HepG2 (cell line): ENCODE measurements around the gene TSC22D4. TPM values are rescaled to one million over a fixed set of nuclear protein-coding genes. Genes with fewer than 3 reads are reported as not detected.
A peak's percentile ranks its signal among the peaks of the same experiment; 100 is the strongest.

ENCODE experiments used
- ARID2 ChIP-seq: sonication (generic); formaldehyde crosslinking; IDR thresholded peaks from 2 replicates; pipeline ENCODE4 v1.8.1; 2022; ENCODE audit warnings: mild to moderate bottlenecking, missing genetic modification reagents, borderline replicate concordance
- DRAP1 ChIP-seq: IDR thresholded peaks from 2 replicates; pipeline ENCODE4 v1.6.1; 2016; ENCODE audit warnings: missing genetic modification reagents, missing compliant biosample characterization
- FOXK2 ChIP-seq: fragments of 450-650 bp; IDR thresholded peaks from 2 replicates; pipeline ENCODE4 v1.6.1; 2016
- HES4 ChIP-seq: sonication (generic); formaldehyde crosslinking; IDR thresholded peaks from 2 replicates; pipeline ENCODE4 v1.9.0; 2021; ENCODE audit warnings: mild to moderate bottlenecking, missing genetic modification reagents, borderline replicate concordance
- HNRNPH1 ChIP-seq: fragments of 200-400 bp; formaldehyde crosslinking; optimal IDR thresholded peaks from 2 replicates; pipeline ENCODE3; 2017; ENCODE audit warnings: mild to moderate bottlenecking, low read depth, low read length
- HNRNPK ChIP-seq: fragments of 200-400 bp; formaldehyde crosslinking; IDR thresholded peaks from 2 replicates; pipeline ENCODE4 v1.6.1; 2018; ENCODE audit warnings: low read length, low read depth, moderate library complexity, mild to moderate bottlenecking; ENCODE audit not compliant: poor library complexity, severe bottlenecking
- KDM5B ChIP-seq: sonication (generic); formaldehyde crosslinking; IDR thresholded peaks from 2 replicates; pipeline ENCODE4 v1.4.0; 2020; ENCODE audit warnings: missing genetic modification reagents, mild to moderate bottlenecking, borderline replicate concordance
- KLF15 ChIP-seq: sonication (generic); formaldehyde crosslinking; IDR thresholded peaks from 2 replicates; pipeline ENCODE4 v1.8.1; 2023; ENCODE audit warnings: borderline replicate concordance, mild to moderate bottlenecking, inconsistent platforms, missing genetic modification reagents, mixed read lengths
- KMT2A ChIP-seq: sonication (generic); formaldehyde crosslinking; IDR thresholded peaks from 2 replicates; pipeline ENCODE4 v1.4.0; 2020; ENCODE audit warnings: missing genetic modification reagents
- PRMT3 ChIP-seq: sonication (generic); formaldehyde crosslinking; IDR thresholded peaks from 2 replicates; pipeline ENCODE4 v1.8.1; 2022; ENCODE audit warnings: low read depth, mild to moderate bottlenecking, moderate library complexity, missing genetic modification reagents, borderline replicate concordance
- SOX5 ChIP-seq: IDR thresholded peaks from 2 replicates; pipeline ENCODE4 v1.6.1; 2016; ENCODE audit warnings: borderline replicate concordance
- STAT6 ChIP-seq: sonication (generic); formaldehyde crosslinking; IDR thresholded peaks from 2 replicates; pipeline ENCODE4 v1.4.0; 2020; ENCODE audit warnings: missing genetic modification reagents, mild to moderate bottlenecking, borderline replicate concordance
- TFAP4 ChIP-seq: sonication (generic); IDR thresholded peaks from 2 replicates; pipeline ENCODE4 v1.6.1; 2016; ENCODE audit warnings: low read depth, borderline replicate concordance
- XRCC5 ChIP-seq: fragments of 200-400 bp; formaldehyde crosslinking; optimal IDR thresholded peaks from 2 replicates; pipeline ENCODE3; 2017; ENCODE audit warnings: mild to moderate bottlenecking, low read length
- YEATS2 ChIP-seq: sonication (generic); formaldehyde crosslinking; IDR thresholded peaks from 2 replicates; pipeline ENCODE4 v1.4.0; 2020; ENCODE audit warnings: missing genetic modification reagents, borderline replicate concordance
- ZBTB33 ChIP-seq: sonication (generic); formaldehyde crosslinking; IDR thresholded peaks from 2 replicates; pipeline ENCODE4 v1.4.0; 2020; ENCODE audit warnings: missing genetic modification reagents
- ZBTB42 ChIP-seq: sonication (generic); formaldehyde crosslinking; IDR thresholded peaks from 2 replicates; pipeline ENCODE4 v1.5.0; 2020; ENCODE audit warnings: mild to moderate bottlenecking, missing genetic modification reagents
- ZFP41 ChIP-seq: sonication (generic); formaldehyde crosslinking; IDR thresholded peaks from 2 replicates; pipeline ENCODE4 v1.4.0; 2020; ENCODE audit warnings: mild to moderate bottlenecking, missing genetic modification reagents, borderline replicate concordance
- ZFX ChIP-seq: sonication (generic); formaldehyde crosslinking; IDR thresholded peaks from 2 replicates; pipeline ENCODE4 v1.4.0; 2020; ENCODE audit warnings: mild to moderate bottlenecking, low read depth, missing genetic modification reagents, moderate library complexity
- ZNF713 ChIP-seq: sonication (generic); formaldehyde crosslinking; IDR thresholded peaks from 2 replicates; pipeline ENCODE4 v1.4.0; 2020; ENCODE audit warnings: mild to moderate bottlenecking, missing genetic modification reagents
- ZNF749 ChIP-seq: sonication (generic); formaldehyde crosslinking; IDR thresholded peaks from 2 replicates; pipeline ENCODE4 v1.8.0; 2022; ENCODE audit warnings: mild to moderate bottlenecking, missing genetic modification reagents, moderate library complexity, borderline replicate concordance
- ZNF839 ChIP-seq: sonication (generic); formaldehyde crosslinking; IDR thresholded peaks from 2 replicates; pipeline ENCODE4 v1.4.0; 2020; ENCODE audit warnings: missing genetic modification reagents, mild to moderate bottlenecking, borderline replicate concordance
- polyA plus RNA-seq, 8 experiments: library from polyadenylated mRNA; depleted of rRNA in 3 of 8; stranded (reverse) in 7 of 8; unstranded in 1 of 8; fragments of >200 nt; fragmentation: Illumina TruSeq in 4 of 8; extraction: Trizol in 4 of 8; gene quantifications; 2 replicates each; pipeline versions ENCODE4 v1.2.1 to v1.2.3, GENCODE V29; 2011 to 2016; ENCODE audit warnings: low read depth in 4 of 8, missing spikeins in 1 of 8, mixed read lengths in 1 of 8; ENCODE audit not compliant: insufficient read depth in 1 of 8
- total RNA-seq, 5 experiments: library from RNA; depleted of rRNA; stranded (reverse); fragments of >200 nt; fragmentation: Illumina TruSeq; extraction: Trizol; gene quantifications; 2 replicates each; pipeline ENCODE4 v1.2.3, GENCODE V29; 2016; ENCODE audit warnings: low read depth in 1 of 5

Gene TSC22D4
- total and polyA plus RNA-seq, 2 of the 13 experiments (the other 11 are each of a cell fraction or from before 2014, with no cell fraction given): 7.7 to 8.7 TPM

- TF ChIP-seq ZBTB33 (no peak), ZFX (CRISPR knock-in tag) (peak; percentile 75; the same call in 1 of the 2 replicates), ZFP41 (0 out of 2 replicates have a peak, but pooled peaks have one; percentile 61), KMT2A (no peak; the same call in 1 of the 2 replicates), PRMT3 (0 out of 2 replicates have a peak, but pooled peaks have one; percentile 4), ZNF749 (CRISPR knock-in tag) (0 out of 2 replicates have a peak, but pooled peaks have one; percentile 50), HES4 (peak; percentile 61; the same call in 1 of the 2 replicates), STAT6 (CRISPR knock-in tag) (0 out of 2 replicates have a peak, but pooled peaks have one; percentile 37), DRAP1 (CRISPR knock-in tag) (no peak), FOXK2 (0 out of 2 replicates have a peak, but pooled peaks have one; percentile 23), ZBTB42 (CRISPR knock-in tag) (peak; percentile 25; the same call in 1 of the 2 replicates), HNRNPH1 (peak; percentile 5), ZNF839 (CRISPR knock-in tag) (no peak; the same call in 1 of the 2 replicates), ZNF713 (CRISPR knock-in tag) (peak; percentile 63; the same call in 1 of the 2 replicates), SOX5 (CRISPR knock-in tag) (no peak), ARID2 (CRISPR knock-in tag) (0 out of 2 replicates have a peak, but pooled peaks have one; percentile 30), YEATS2 (0 out of 2 replicates have a peak, but pooled peaks have one; percentile 47), KDM5B (CRISPR knock-in tag) (peak; percentile 47; the same call in 1 of the 2 replicates), XRCC5 (peak; percentile 9), HNRNPK (peak; percentile 48), TFAP4 (no peak), KLF15 (CRISPR knock-in tag) (0 out of 2 replicates have a peak, but pooled peaks have one; percentile 55)
Measured at GRCh38 chr7:100429637-100430492, 49.1 kb downstream of the TSC22D4 start, which contains the start of gene MEPCE (continued).
